GM19025 (cell line): ENCODE data around the gene ADGRB2.

ENCODE experiments used
- ATAC-seq: cut with Tn5 transposase; IDR thresholded peaks from one replicate; pipeline ENCODE4 v1.9.1; 2021; ENCODE audit warnings: mild to moderate bottlenecking, low read depth, moderate library complexity; ENCODE audit not compliant: unreplicated experiment

The ADGRB2 gene

GRCh38 chr1:31750858-31751510 is 13.2 kb downstream of the ADGRB2 start:
- ATAC-seq, result no peak

- ATAC-seq, result no peak
Observed at GRCh38 chr1:31749785-31750735, 14.1 kb downstream of the ADGRB2 start.

DNA sequence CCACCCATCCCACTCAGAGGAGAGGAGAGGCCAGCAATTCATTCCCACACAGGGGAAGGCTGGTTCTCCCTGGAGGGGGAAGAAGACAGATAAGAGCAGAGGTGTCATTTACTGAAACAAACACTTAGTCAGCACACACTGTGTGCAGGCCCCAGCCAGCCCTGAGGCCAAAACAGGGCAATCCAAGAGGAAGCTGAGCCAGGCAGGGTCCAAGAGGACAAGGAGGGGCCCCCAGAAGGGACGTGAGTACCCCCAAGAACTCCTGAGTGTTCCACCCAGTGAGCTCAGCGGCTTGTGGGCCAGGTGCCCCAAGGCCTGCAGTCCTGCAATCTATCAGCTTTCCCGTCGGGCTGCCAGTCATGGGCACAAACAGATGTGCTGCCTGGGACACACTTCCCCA is 15.8 kb downstream of the ADGRB2 start:
- no peak for ATAC-seq

- no peak for ATAC-seq
Observed at GRCh38 chr1:31747304-31747703, 16.8 kb downstream of the ADGRB2 start.

DNA sequence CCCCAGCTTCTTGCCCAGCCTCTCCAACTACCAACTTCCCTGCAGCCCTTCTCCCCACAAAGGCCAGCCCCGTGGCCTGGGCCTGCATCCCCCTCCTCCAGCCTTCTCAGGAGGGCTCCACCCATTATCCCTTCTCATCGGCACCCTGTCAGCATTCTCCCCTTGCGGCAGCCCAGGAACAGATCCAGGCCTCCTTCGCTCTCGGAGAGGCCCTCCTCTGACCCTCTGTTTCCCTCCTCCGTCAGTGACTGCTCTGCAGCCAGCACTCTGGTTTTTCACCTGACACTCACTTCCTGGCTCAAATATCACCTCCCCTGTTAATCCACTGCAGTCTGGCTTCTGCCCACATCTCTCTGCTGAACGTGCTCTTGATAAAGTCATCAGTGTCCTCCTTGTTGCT is 17.5 kb downstream of the ADGRB2 start:
- ATAC-seq, result no peak

GRCh38 chr1:31745946-31746670 is 18.0 kb downstream of the ADGRB2 start:
- ATAC-seq, result no peak

DNA sequence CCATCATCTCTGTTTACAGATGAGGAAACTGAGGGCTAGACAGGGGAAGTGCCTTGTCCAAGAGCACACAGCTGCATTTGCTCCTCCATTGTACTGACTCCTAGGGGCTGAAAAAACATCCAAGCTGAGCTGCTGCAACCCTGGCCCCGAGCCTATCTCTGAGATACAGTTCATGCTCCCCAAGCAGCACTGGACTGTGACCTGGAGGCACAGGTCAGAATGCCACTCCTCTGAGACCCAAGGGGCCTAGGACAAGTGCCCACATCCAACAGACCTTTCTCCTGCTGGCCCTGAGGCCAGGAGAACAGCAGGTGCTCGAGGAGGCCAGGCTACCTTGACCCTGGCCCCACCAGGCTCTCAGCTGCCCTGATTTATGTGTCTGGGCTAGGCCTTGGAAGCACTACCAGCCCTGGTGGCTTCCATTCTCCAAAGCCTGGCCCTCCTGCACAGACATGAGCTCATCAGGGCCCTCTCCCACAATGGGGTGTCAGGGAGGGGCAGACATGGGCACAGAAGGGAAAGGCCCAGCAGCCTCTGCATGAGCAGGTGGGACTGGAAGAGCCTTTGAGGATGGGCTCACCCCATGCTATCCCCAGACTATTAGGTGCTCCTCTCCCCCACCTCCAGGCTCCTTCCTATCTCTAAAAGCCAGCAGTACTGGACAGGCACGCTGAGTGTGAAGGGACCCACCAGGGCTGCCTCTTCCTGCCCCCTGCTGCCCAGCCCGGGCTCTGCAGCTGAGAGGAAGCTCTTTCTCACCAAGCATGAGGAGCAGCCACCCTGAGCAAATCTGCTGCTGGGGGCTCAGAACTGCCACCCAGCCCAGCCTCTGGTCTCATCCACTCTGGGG is 18.8 kb downstream of the ADGRB2 start:
- no peak for ATAC-seq

GRCh38 chr1:31744165-31744888 is 19.8 kb downstream of the ADGRB2 start:
- ATAC-seq, result no peak

- no peak for ATAC-seq
Observed at GRCh38 chr1:31742462-31743212, 21.5 kb downstream of the ADGRB2 start.

- no peak for ATAC-seq
Observed at GRCh38 chr1:31739346-31739745, 24.8 kb downstream of the ADGRB2 start.

DNA sequence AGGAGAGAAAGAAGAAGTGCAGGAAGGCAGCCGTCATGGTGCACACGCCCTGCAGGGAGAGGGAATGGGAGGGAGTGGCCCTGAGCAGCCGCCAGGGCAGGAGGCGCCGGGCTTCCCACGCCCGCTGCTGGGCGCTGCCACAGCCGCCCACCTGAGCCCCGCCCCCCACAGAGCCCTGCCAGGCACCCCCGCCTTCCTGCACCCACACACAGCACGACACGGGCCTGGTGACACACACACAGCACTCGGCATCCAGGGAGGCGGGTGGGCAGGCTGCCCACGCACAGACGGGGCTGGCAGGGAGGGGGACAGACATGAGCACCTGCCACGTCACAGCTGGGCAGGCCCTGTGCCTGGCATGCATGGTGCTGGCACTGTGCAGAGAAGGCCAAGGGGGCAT is 27.5 kb downstream of the ADGRB2 start:
- ATAC-seq, result no peak

GRCh38 chr1:31735571-31735970 is 28.6 kb downstream of the ADGRB2 start:
- ATAC-seq, result no peak

DNA sequence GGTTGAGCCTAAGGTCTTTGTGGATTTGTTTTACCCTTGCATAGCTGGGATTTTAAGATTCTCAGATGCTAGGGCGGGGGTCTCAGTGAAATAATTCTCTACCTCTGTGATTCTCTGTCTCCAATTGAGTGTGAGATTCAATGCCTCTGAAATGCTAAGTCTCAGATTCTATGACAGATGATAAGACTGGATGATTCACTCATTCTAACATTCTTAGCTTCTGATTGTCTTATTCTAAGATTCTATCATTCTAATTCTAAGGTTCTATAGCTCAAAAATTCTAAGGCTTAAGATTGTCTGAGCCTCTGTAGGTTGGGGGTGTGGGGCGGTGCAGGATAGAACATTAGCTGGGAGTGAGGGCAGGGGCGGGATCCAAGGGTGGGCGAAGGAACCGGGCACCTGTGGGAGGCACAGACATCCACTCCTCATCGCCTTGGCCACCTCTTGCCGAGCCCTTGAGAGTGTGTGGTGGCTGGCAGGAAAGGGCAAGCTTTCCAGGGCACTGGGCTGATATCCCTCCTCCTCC is 29.5 kb downstream of the ADGRB2 start:
- ATAC-seq, result no peak

DNA sequence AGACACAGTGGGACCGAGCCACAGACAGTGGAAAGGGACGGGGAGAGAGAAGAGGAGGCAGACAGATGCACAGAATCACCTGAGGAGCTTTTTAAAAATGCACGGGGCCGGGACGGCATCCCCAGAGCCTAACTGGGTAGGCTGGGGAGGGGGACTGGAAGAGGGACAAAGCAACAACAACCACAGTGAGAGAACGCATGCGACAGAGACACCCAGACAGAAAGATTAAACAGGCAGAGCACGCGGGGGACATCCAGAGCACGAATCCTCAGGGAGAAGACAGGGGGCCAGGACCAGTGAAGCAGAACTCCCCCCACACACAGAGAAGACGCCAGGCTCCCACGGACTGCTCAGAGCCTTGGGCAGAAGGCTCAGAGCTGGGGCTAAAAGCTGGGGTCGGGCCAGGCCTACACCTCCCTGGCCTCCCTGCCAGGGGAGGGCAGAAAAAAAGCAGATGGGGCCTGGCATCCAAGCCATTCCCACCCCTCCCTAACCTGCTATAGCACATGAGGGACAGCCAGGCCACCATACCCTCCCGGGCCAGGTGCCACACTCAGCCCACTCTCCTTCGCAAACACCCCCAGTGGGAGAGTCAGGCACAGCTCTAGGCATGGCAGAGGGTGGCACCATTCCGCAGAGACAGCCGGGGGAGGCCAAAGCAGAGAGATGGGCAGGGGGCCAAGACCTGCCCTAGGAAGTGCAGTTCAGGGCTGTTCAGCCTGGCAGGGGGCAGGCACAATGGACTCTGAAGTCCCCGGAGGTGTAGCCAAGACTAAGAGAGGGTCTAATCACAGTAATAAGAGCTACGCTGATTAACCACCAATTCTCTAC is 30.5 kb downstream of the ADGRB2 start:
- ATAC-seq, result no peak

- ATAC-seq, result no peak
Observed at GRCh38 chr1:31732751-31733289, 31.3 kb downstream of the ADGRB2 start.

DNA sequence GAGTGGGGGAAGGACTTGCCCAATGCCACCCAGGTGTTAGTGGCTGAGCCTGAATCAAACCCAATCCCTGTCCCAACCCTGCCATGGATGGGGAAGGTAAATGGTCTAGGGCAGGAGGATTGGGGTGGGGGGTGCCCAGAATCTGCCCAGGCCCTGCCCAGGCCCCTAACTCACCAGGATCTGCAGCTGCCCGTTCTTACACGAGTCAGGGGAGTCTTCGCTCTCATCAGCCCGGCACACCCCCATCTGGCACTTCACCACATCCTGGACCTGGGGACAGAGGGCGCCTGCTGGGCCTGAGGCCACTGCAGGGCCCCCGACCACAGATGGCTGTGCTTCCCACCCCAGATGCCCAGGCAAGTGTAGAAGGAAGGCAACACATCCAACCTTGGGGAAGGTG is 31.8 kb downstream of the ADGRB2 start:
- ATAC-seq, result no peak

DNA sequence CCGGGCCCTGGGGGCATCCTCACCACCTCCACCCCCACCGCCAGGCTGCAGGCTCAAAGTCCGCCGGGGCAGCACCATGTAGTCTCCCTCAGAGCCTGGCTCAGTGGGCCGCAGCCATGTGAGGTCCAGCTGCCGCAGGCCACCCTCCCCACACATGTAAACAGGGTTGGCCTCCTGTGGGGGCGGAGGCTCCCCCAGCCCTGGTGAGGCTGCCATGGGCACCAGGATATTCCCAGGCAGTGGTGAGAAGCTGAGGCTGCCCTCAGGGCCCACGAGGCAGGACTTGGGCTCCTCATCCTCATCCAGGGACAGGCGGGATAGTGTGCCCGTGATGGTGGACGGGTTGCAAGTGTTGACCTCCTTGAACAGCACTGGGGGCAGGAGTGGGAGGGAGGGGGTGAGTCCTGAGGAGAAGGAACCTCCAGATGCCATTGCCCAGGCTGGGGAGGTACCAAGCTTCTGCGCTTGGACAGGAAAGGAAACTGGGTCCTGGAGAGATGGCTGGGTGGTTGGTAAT is 33.0 kb downstream of the ADGRB2 start:
- ATAC-seq, result no peak
